ENCODE results near the gene PLCL2.

GRCh38 chr3:17061005-17061404 lies 176.2 kb downstream of the PLCL2 start:
- TF ChIP-seq CTCF (conservative IDR thresholded peaks at IDR 0.05; ENCODE audit: low read depth, low read length) (no peak), EZH2 (IDR thresholded peaks at IDR 0.05; ENCODE audit: borderline replicate concordance, low read depth, low read length, poor library complexity, severe bottlenecking) (no peak)
